Karpas-422 (cell line): Measurements from ENCODE around the gene TNNC2. TPM values are rescaled to one million over a fixed set of nuclear protein-coding genes. Genes with fewer than 3 reads are reported as not detected.

Experiments used
- DNase-seq: peaks from one replicate; pipeline ENCODE4 v3.0.0-alpha.2; 2015
- H2AFZ ChIP-seq: fragments of 200-600 bp; sonication (generic); 2 replicates; pipeline ENCODE4 v1.6.1; 2014; ENCODE audit warnings: antibody characterized with exemption, low read length, mixed read lengths
- H3K27ac ChIP-seq: fragments of 200-600 bp; sonication (generic); 2 replicates; pipeline ENCODE4 v1.5.1; 2014; ENCODE audit warnings: mild to moderate bottlenecking, low read length, moderate library complexity
- H3K27me3 ChIP-seq: fragments of 200-600 bp; sonication (generic); 2 replicates; pipeline ENCODE4 v1.6.1; 2014; ENCODE audit warnings: low read length, mixed read lengths
- H3K36me3 ChIP-seq: fragments of 200-600 bp; sonication (generic); 2 replicates; pipeline ENCODE4 v1.6.1; 2014; ENCODE audit warnings: low read length, mixed read lengths; ENCODE audit not compliant: insufficient read depth
- H3K4me1 ChIP-seq: fragments of 200-600 bp; sonication (generic); 2 replicates; pipeline ENCODE4 v1.6.1; 2014; ENCODE audit warnings: mild to moderate bottlenecking, low read length, mixed read lengths
- H3K4me2 ChIP-seq: fragments of 200-600 bp; sonication (generic); 2 replicates; pipeline ENCODE4 v1.6.1; 2014; ENCODE audit warnings: low read length, low read depth, mild to moderate bottlenecking; ENCODE audit not compliant: poor library complexity, severe bottlenecking
- H3K4me3 ChIP-seq: fragments of 200-600 bp; sonication (generic); 2 replicates; pipeline ENCODE4 v1.5.1; 2014; ENCODE audit warnings: mild to moderate bottlenecking, antibody characterized with exemption, low read length, mixed read lengths
- H3K79me2 ChIP-seq: fragments of 200-600 bp; sonication (generic); 2 replicates; pipeline ENCODE4 v1.6.1; 2014; ENCODE audit warnings: mild to moderate bottlenecking, low read length, mixed read lengths
- H3K9ac ChIP-seq: fragments of 200-600 bp; sonication (generic); 2 replicates; pipeline ENCODE4 v1.6.0; 2014; ENCODE audit warnings: low read length
- H3K9me2 ChIP-seq: fragments of 200-600 bp; sonication (generic), shearing (Covaris generic); replicated peaks from 2 replicates; pipeline ENCODE4 v1.6.0; 2014; ENCODE audit warnings: mild to moderate bottlenecking, low read length, moderate library complexity; ENCODE audit not compliant: insufficient read depth
- H3K9me3 ChIP-seq: fragments of 300-700, 200-600 bp; sonication (generic); 2 replicates; pipeline ENCODE4 v1.6.1; 2014; ENCODE audit warnings: low read length, mixed read lengths
- H4K20me1 ChIP-seq: fragments of 200-600 bp; sonication (generic); 2 replicates; pipeline ENCODE4 v1.6.1; 2014; ENCODE audit warnings: mild to moderate bottlenecking, antibody characterized with exemption, low read length, low read depth; ENCODE audit not compliant: insufficient read depth
- total RNA-seq: library from RNA; depleted of rRNA; stranded (reverse); fragments of >200 nt; shearing (Covaris generic); gene quantifications from 2 replicates; pipeline ENCODE4 v1.2.3, GENCODE V29; 2014; ENCODE audit warnings: low replicate concordance

Gene TNNC2
- total RNA-seq, 1 experiment from 2014 or later = not detected

GRCh38 chr20:45852326-45852725, 25.2 kb upstream of the TNNC2 start:
- H3K9ac ChIP-seq = no peak overlapping the region
- H3K27ac ChIP-seq = no peak overlapping the region
- no peak overlapping the region for H3K4me2 ChIP-seq
- no peak overlapping the region for H3K4me3 ChIP-seq
- H2AFZ ChIP-seq = no peak overlapping the region
- H3K9me2 ChIP-seq = no peaks in the 10 kb centered on the region
- no peaks in the 10 kb centered on the region for H3K9me3 ChIP-seq
- DNase-seq = no peak
- H3K79me2 ChIP-seq = peaks cover 24% of the 10 kb centered on the region
- no peaks in the 10 kb centered on the region for H4K20me1 ChIP-seq
- 0 out of 2 replicates have a peak, but pooled peaks cover 6% of the 10 kb centered on the region for H3K36me3 ChIP-seq
- no peaks in the 10 kb centered on the region for H3K27me3 ChIP-seq
- H3K4me1 ChIP-seq = peaks cover 9% of the 10 kb centered on the region

GRCh38 chr20:45851501-45851900, 24.4 kb upstream of the TNNC2 start:
- Histone ChIP-seq H3K4me3 (no peak overlapping the region), H4K20me1 (no peaks in the 10 kb centered on the region), H3K9me3 (no peaks in the 10 kb centered on the region), H3K9me2 (no peaks in the 10 kb centered on the region), H3K36me3 (peaks cover 7% of the 10 kb centered on the region; the same call in 1 of the 2 replicates), H2AFZ (no peak overlapping the region), H3K27ac (no peak overlapping the region), H3K27me3 (no peaks in the 10 kb centered on the region), H3K79me2 (peaks cover 18% of the 10 kb centered on the region), H3K4me2 (no peak overlapping the region), H3K4me1 (peaks cover 8% of the 10 kb centered on the region), H3K9ac (no peak overlapping the region)
- no peak for DNase-seq

GRCh38 chr20:45850926-45851325, 23.8 kb upstream of the TNNC2 start:
- peaks cover 11% of the 10 kb centered on the region; the same call in 1 of the 2 replicates for H3K36me3 ChIP-seq

GRCh38 chr20:45850238-45850637, 23.1 kb upstream of the TNNC2 start:
- Histone ChIP-seq H3K27me3 (no peaks in the 10 kb centered on the region), H3K9me3 (no peaks in the 10 kb centered on the region), H3K36me3 (peaks cover 11% of the 10 kb centered on the region; the same call in 1 of the 2 replicates), H3K4me1 (no peaks in the 10 kb centered on the region), H3K79me2 (peaks cover 8% of the 10 kb centered on the region; the same call in 1 of the 2 replicates), H3K4me3 (no peak overlapping the region), H2AFZ (no peak overlapping the region), H3K4me2 (no peak overlapping the region), H3K9ac (no peak overlapping the region), H3K9me2 (no peaks in the 10 kb centered on the region), H3K27ac (no peak overlapping the region), H4K20me1 (no peaks in the 10 kb centered on the region)
- no peak for DNase-seq

More at GRCh38 chr20:45850926-45851325, 23.8 kb upstream of the TNNC2 start:
- Histone ChIP-seq H4K20me1 (no peaks in the 10 kb centered on the region), H3K9me3 (no peaks in the 10 kb centered on the region), H2AFZ (no peak overlapping the region), H3K9ac (no peak overlapping the region), H3K79me2 (peaks cover 12% of the 10 kb centered on the region), H3K4me3 (no peak overlapping the region), H3K9me2 (no peaks in the 10 kb centered on the region), H3K4me2 (no peak overlapping the region), H3K27ac (no peak overlapping the region), H3K4me1 (peaks cover 3% of the 10 kb centered on the region), H3K27me3 (no peaks in the 10 kb centered on the region)
- DNase-seq = no peak

GRCh38 chr20:45848969-45849582, 22.0 kb upstream of the TNNC2 start:
- Histone ChIP-seq H3K79me2 (no peaks in the 10 kb centered on the region), H3K27me3 (no peaks in the 10 kb centered on the region), H3K36me3 (peaks cover 9% of the 10 kb centered on the region; the same call in 1 of the 2 replicates), H3K4me2 (no peak overlapping the region), H3K9me2 (no peaks in the 10 kb centered on the region), H3K9ac (no peak overlapping the region), H3K9me3 (no peaks in the 10 kb centered on the region), H2AFZ (no peak overlapping the region), H3K4me1 (no peaks in the 10 kb centered on the region), H4K20me1 (no peaks in the 10 kb centered on the region), H3K27ac (no peak overlapping the region), H3K4me3 (no peak overlapping the region)
- DNase-seq = no peak

GRCh38 chr20:45848421-45848820, 21.3 kb upstream of the TNNC2 start:
- H3K27ac ChIP-seq = no peak overlapping the region
- no peaks in the 10 kb centered on the region for H3K9me2 ChIP-seq
- H2AFZ ChIP-seq = no peak overlapping the region
- no peak overlapping the region for H3K4me3 ChIP-seq
- H3K9me3 ChIP-seq = no peaks in the 10 kb centered on the region
- DNase-seq = no peak
- H3K27me3 ChIP-seq = no peaks in the 10 kb centered on the region
- H3K4me1 ChIP-seq = peaks cover under 1% of the 10 kb centered on the region; the same call in 1 of the 2 replicates
- H3K79me2 ChIP-seq = no peaks in the 10 kb centered on the region
- no peak overlapping the region for H3K9ac ChIP-seq
- H3K36me3 ChIP-seq = peaks cover 9% of the 10 kb centered on the region; the same call in 1 of the 2 replicates
- H4K20me1 ChIP-seq = no peaks in the 10 kb centered on the region
- H3K4me2 ChIP-seq = no peak overlapping the region

GRCh38 chr20:45845452-45845851, 18.3 kb upstream of the TNNC2 start:
- Histone ChIP-seq H3K27ac (no peak overlapping the region), H3K36me3 (peaks cover 9% of the 10 kb centered on the region; the same call in 1 of the 2 replicates), H3K4me1 (peaks cover 18% of the 10 kb centered on the region), H3K9ac (no peak overlapping the region), H3K9me2 (no peaks in the 10 kb centered on the region), H3K79me2 (no peaks in the 10 kb centered on the region), H3K9me3 (no peaks in the 10 kb centered on the region), H3K27me3 (no peaks in the 10 kb centered on the region), H2AFZ (no peak overlapping the region), H3K4me2 (no peak overlapping the region), H3K4me3 (no peak overlapping the region), H4K20me1 (no peaks in the 10 kb centered on the region)
- no peak for DNase-seq

GRCh38 chr20:45843506-45843905, 16.4 kb upstream of the TNNC2 start:
- H3K36me3 ChIP-seq = peaks cover 6% of the 10 kb centered on the region; the same call in 1 of the 2 replicates

More at GRCh38 chr20:45843506-45843905, 16.4 kb upstream of the TNNC2 start:
- Histone ChIP-seq H3K4me2 (no peak overlapping the region), H4K20me1 (no peaks in the 10 kb centered on the region), H3K27ac (no peak overlapping the region), H3K79me2 (no peaks in the 10 kb centered on the region), H3K27me3 (no peaks in the 10 kb centered on the region), H3K9me3 (no peaks in the 10 kb centered on the region), H2AFZ (no peak overlapping the region), H3K9me2 (no peaks in the 10 kb centered on the region), H3K4me3 (no peak overlapping the region), H3K9ac (no peak overlapping the region), H3K4me1 (peaks cover 18% of the 10 kb centered on the region)
- no peak for DNase-seq
